GM18951 (cell line): ENCODE results near the gene FREM1.

Source experiments
- POLR2A ChIP-seq: IDR thresholded peaks from 4 replicates; pipeline ENCODE4 v1.6.1; 2011; ENCODE audit warnings: mild to moderate bottlenecking; ENCODE audit not compliant: insufficient read length, insufficient read depth; ENCODE audit errors: extremely low read depth
- in situ Hi-C: fragments of 300-500 bp; cut with MboI; formaldehyde crosslinking; loops from one replicate; pipeline ENCODE4 v1.12.0; 2022; ENCODE audit warnings: low sequenced_read_pairs, mixed read lengths, inconsistent platforms; ENCODE audit not compliant: unreplicated experiment

The FREM1 gene

GRCh38 chr9:14813336-14814248 is 96.6 kb downstream of the FREM1 start:
- no peak for TF ChIP-seq POLR2A
- in situ Hi-C loops, result no loop called here

- in situ Hi-C loops, result no loop called here
- TF ChIP-seq POLR2A, result no peak
Measured at GRCh38 chr9:14812806-14813205, 97.4 kb downstream of the FREM1 start.

GRCh38 chr9:14811844-14812243 is 98.4 kb downstream of the FREM1 start:
- in situ Hi-C loops, result no loop called here
- no peak for TF ChIP-seq POLR2A

- TF ChIP-seq POLR2A, result no peak
- in situ Hi-C loops, result no loop called here
Measured at GRCh38 chr9:14806941-14807520, 103.2 kb downstream of the FREM1 start.

- in situ Hi-C loops, result no loop called here
- no peak for TF ChIP-seq POLR2A
Measured at GRCh38 chr9:14799030-14799429, 111.2 kb downstream of the FREM1 start.

GRCh38 chr9:14797435-14797834 is 112.8 kb downstream of the FREM1 start:
- in situ Hi-C loops, result no loop called here
- no peak for TF ChIP-seq POLR2A

- in situ Hi-C loops, result no loop called here
- no peak for TF ChIP-seq POLR2A
Measured at GRCh38 chr9:14793389-14793788, 116.8 kb downstream of the FREM1 start.

- TF ChIP-seq POLR2A, result no peak
- in situ Hi-C loops, result no loop called here
Measured at GRCh38 chr9:14790628-14791027, 119.6 kb downstream of the FREM1 start.

GRCh38 chr9:14788846-14789245 is 121.4 kb downstream of the FREM1 start:
- no peak for TF ChIP-seq POLR2A
- in situ Hi-C loops, result no loop called here

GRCh38 chr9:14783358-14783757 is 126.9 kb downstream of the FREM1 start:
- TF ChIP-seq POLR2A, result no peak
- in situ Hi-C loops, result no loop called here

GRCh38 chr9:14782286-14783051 is 127.8 kb downstream of the FREM1 start:
- TF ChIP-seq POLR2A, result no peak
- in situ Hi-C loops, result no loop called here

GRCh38 chr9:14780693-14781092 is 129.5 kb downstream of the FREM1 start:
- TF ChIP-seq POLR2A, result no peak
- in situ Hi-C loops, result no loop called here

- in situ Hi-C loops, result no loop called here
- no peak for TF ChIP-seq POLR2A
Measured at GRCh38 chr9:14780251-14780650, 130.0 kb downstream of the FREM1 start.
